H1 (cell line): ENCODE data around the gene TSPEAR. TPM values are rescaled to one million over a fixed set of nuclear protein-coding genes. Genes with fewer than 3 reads are reported as not detected.

Experiments used
- ATF3 ChIP-seq: IDR thresholded peaks from 2 replicates; pipeline ENCODE4 v1.6.1; 2011; ENCODE audit warnings: low read depth, mild to moderate bottlenecking, low read length; ENCODE audit not compliant: insufficient read depth
- BCL11A ChIP-seq, 2 experiments: IDR thresholded peaks; one replicate each; pipeline ENCODE4 v1.6.1; 2011; ENCODE audit warnings: low read depth in 2 of 2, low read length in 2 of 2, mild to moderate bottlenecking in 2 of 2
- BRCA1 ChIP-seq: IDR thresholded peaks from 2 replicates; pipeline ENCODE4 v1.6.1; 2012; ENCODE audit warnings: low read depth, low read length, improper control_type of control experiment
- CBX5 ChIP-seq: fragments of 300-800, 300-1000 bp; sonication (generic); IDR thresholded peaks from 2 replicates; pipeline ENCODE4 v1.7.1; 2016; ENCODE audit warnings: antibody characterized with exemption, low read length, low read depth
- CREB1 ChIP-seq: IDR thresholded peaks from 2 replicates; pipeline ENCODE4 v1.6.1; 2012; ENCODE audit warnings: inconsistent platforms
- CTBP2 ChIP-seq: IDR thresholded peaks from 2 replicates; pipeline ENCODE4 v1.7.0; 2011; ENCODE audit warnings: borderline replicate concordance, mild to moderate bottlenecking, moderate library complexity, mixed read lengths, low read length; ENCODE audit not compliant: insufficient read depth, insufficient read length
- E2F6 ChIP-seq: IDR thresholded peaks from 2 replicates; pipeline ENCODE4 v1.6.1; 2012; ENCODE audit warnings: inconsistent platforms
- FOSL1 ChIP-seq: IDR thresholded peaks from 2 replicates; pipeline ENCODE4 v1.6.1; 2011; ENCODE audit warnings: mild to moderate bottlenecking, low read depth, low read length, moderate library complexity; ENCODE audit not compliant: insufficient read depth
- GABPA ChIP-seq: IDR thresholded peaks from 2 replicates; pipeline ENCODE4 v1.6.1; 2011; ENCODE audit warnings: mild to moderate bottlenecking, low read length, moderate library complexity, borderline replicate concordance; ENCODE audit not compliant: insufficient read depth
- GTF2F1 ChIP-seq: IDR thresholded peaks from 2 replicates; pipeline ENCODE4 v1.6.1; 2012; ENCODE audit warnings: low read depth, low read length, improper control_type of control experiment, borderline replicate concordance
- HDAC6 ChIP-seq: IDR thresholded peaks from one replicate; pipeline ENCODE4 v1.7.1; 2012; ENCODE audit warnings: low read depth, mild to moderate bottlenecking, inconsistent platforms, low read length, moderate library complexity
- KDM1A ChIP-seq: fragments of 200-600, 300-600 bp; sonication (generic); IDR thresholded peaks from 2 replicates; pipeline ENCODE4 v1.7.1; 2016; ENCODE audit warnings: mild to moderate bottlenecking, low read length, borderline replicate concordance
- KDM4A ChIP-seq: IDR thresholded peaks from one replicate; pipeline ENCODE4 v1.7.1; 2012; ENCODE audit warnings: low read depth, mild to moderate bottlenecking, moderate library complexity, low read length, inconsistent platforms; ENCODE audit not compliant: severe bottlenecking
- MAFK ChIP-seq: IDR thresholded peaks from 2 replicates; pipeline ENCODE4 v1.6.1; 2012; ENCODE audit warnings: low read depth, mild to moderate bottlenecking, improper control_type of control experiment, low read length
- MAX ChIP-seq: IDR thresholded peaks from 2 replicates; pipeline ENCODE4 v1.6.1; 2012; ENCODE audit warnings: inconsistent platforms
- NRF1 ChIP-seq: IDR thresholded peaks from 2 replicates; pipeline ENCODE4 v1.6.1; 2011; ENCODE audit warnings: mild to moderate bottlenecking, low read depth, low read length, improper control_type of control experiment
- POU5F1 ChIP-seq: IDR thresholded peaks from 2 replicates; pipeline ENCODE4 v1.6.1; 2011; ENCODE audit warnings: low read depth, mild to moderate bottlenecking, low read length, moderate library complexity
- RAD21 ChIP-seq, 2 experiments: IDR thresholded peaks in 1 of 2; conservative IDR thresholded peaks in 1 of 2; 2 replicates each; pipeline ENCODE4 v1.6.1; 2011; ENCODE audit warnings: low read depth in 2 of 2, low read length in 2 of 2, improper control_type of control experiment in 1 of 2, inconsistent platforms in 1 of 2, mild to moderate bottlenecking in 1 of 2, moderate library complexity in 1 of 2
- RFX5 ChIP-seq: IDR thresholded peaks from 2 replicates; pipeline ENCODE4 v1.6.1; 2011; ENCODE audit warnings: low read depth, low read length, improper control_type of control experiment, borderline replicate concordance
- SP2 ChIP-seq: IDR thresholded peaks from 2 replicates; pipeline ENCODE4 v1.6.1; 2012; ENCODE audit warnings: mild to moderate bottlenecking, low read length, inconsistent platforms
- SRF ChIP-seq: IDR thresholded peaks from 2 replicates; pipeline ENCODE4 v1.6.1; 2011; ENCODE audit warnings: mild to moderate bottlenecking, low read depth, low read length, moderate library complexity
- SUZ12 ChIP-seq: fragments of 200-600 bp; sonication (generic); IDR thresholded peaks from 2 replicates; pipeline ENCODE4 v1.6.1; 2012; ENCODE audit warnings: mild to moderate bottlenecking, inconsistent platforms, low read length, moderate library complexity, mixed read lengths
- TAF7 ChIP-seq: optimal IDR thresholded peaks from 2 replicates; pipeline ENCODE3; 2011; ENCODE audit warnings: low read depth, mild to moderate bottlenecking, inconsistent platforms, low read length, moderate library complexity, borderline replicate concordance
- TBP ChIP-seq: IDR thresholded peaks from 2 replicates; pipeline ENCODE4 v1.6.1; 2011; ENCODE audit warnings: low read depth, low read length, improper control_type of control experiment
- YY1 ChIP-seq: IDR thresholded peaks from 2 replicates; pipeline ENCODE4 v1.6.1; 2011; ENCODE audit warnings: low read depth, mild to moderate bottlenecking, low read length
- polyA plus RNA-seq, 7 experiments: library from polyadenylated mRNA; depleted of rRNA in 3 of 7; stranded (reverse) in 5 of 7; unstranded in 2 of 7; fragments of >200 nt in 5 of 7; fragments of 200-250 nt in 2 of 7; gene quantifications; 1 replicate in 5 of 7; 2 replicates in 1 of 7; 4 replicates in 1 of 7; pipeline versions ENCODE4 v1.2.1 to v1.2.3, GENCODE V29; 2011 to 2013; ENCODE audit warnings: missing spikeins in 2 of 7, mixed read lengths in 2 of 7
- total RNA-seq: library from RNA; stranded (reverse); fragmentation: NEBNext Ultra II Directional; extraction: Animal tissue kit (Norgen Biotek cat#: 25700); gene quantifications from 2 replicates; pipeline ENCODE4 v1.2.1, GENCODE V29; 2021

TSPEAR gene
- total and polyA plus RNA-seq, 2 of the 8 experiments (the other 6 are each of a cell fraction or from before 2014, with no cell fraction given), result 0.58 to 0.89 TPM

GRCh38 chr21:44748621-44749020, 37.2 kb upstream of the TSPEAR start (continued):
- no peak for TF ChIP-seq ATF3
- TF ChIP-seq CREB1, result no peak
- no peak for TF ChIP-seq E2F6
- TF ChIP-seq BCL11A (IDR thresholded peaks at IDR 0.05; ENCODE audit: low read depth in 2 of 2, low read length in 2 of 2), result no peak
- peak in 1 of 2 experiments; percentile 12; a peak in 1 of 4 replicates for TF ChIP-seq RAD21 (IDR thresholded peaks at IDR 0.05 in 1 of 2, conservative IDR thresholded peaks at IDR 0.05 in 1 of 2; ENCODE audit: low read depth in 2 of 2, low read length in 2 of 2)
- TF ChIP-seq YY1, result no peak
- TF ChIP-seq CTBP2, result no peak
- TF ChIP-seq TBP, result peak; percentile 12; the same call in 1 of the 2 replicates
- no peak for TF ChIP-seq MAFK
- no peak for TF ChIP-seq GTF2F1
- no peak for TF ChIP-seq CBX5
- 0 out of 2 replicates have a peak, but pooled peaks have one; percentile 31 for TF ChIP-seq KDM1A
- TF ChIP-seq GABPA, result 0 out of 2 replicates have a peak, but pooled peaks have one; percentile 9
- no peak for TF ChIP-seq TAF7
- TF ChIP-seq KDM4A, result peak; percentile 46
- TF ChIP-seq FOSL1, result no peak
- no peak for TF ChIP-seq SRF
- TF ChIP-seq POU5F1, result no peak
- TF ChIP-seq HDAC6, result no peak
- no peak for TF ChIP-seq MAX
- no peak for TF ChIP-seq RFX5
- no peak for TF ChIP-seq SUZ12
- no peak for TF ChIP-seq BRCA1
- TF ChIP-seq NRF1, result no peak
- TF ChIP-seq SP2, result no peak
